Measurements from ENCODE around the gene PLCH1.

DNA sequence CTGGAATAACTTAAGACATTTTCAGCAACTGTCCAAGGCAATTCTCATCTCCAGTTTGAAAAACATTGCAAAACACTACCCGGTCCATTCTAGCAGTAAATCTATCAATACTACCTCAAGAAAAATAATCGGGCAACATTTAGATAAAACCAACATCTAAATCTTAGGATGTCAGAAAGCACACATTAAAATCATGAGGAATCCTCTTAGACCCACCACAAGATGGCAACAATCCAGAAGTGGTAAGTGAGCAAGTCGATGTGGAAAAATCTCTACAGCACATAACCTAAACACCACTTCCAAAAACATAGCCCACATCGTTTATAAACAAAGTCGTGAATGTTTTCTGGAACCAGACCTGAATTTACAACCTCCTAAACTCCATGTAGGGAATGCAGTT is 5.7 kb downstream of the PLCH1 start:
- TF ChIP-seq, protein P1, sequence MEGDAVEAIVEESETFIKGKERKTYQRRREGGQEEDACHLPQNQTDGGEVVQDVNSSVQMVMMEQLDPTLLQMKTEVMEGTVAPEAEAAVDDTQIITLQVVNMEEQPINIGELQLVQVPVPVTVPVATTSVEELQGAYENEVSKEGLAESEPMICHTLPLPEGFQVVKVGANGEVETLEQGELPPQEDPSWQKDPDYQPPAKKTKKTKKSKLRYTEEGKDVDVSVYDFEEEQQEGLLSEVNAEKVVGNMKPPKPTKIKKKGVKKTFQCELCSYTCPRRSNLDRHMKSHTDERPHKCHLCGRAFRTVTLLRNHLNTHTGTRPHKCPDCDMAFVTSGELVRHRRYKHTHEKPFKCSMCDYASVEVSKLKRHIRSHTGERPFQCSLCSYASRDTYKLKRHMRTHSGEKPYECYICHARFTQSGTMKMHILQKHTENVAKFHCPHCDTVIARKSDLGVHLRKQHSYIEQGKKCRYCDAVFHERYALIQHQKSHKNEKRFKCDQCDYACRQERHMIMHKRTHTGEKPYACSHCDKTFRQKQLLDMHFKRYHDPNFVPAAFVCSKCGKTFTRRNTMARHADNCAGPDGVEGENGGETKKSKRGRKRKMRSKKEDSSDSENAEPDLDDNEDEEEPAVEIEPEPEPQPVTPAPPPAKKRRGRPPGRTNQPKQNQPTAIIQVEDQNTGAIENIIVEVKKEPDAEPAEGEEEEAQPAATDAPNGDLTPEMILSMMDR (conservative IDR thresholded peaks at IDR 0.05; ENCODE audit: low read depth, low read length), result peak; percentile 37
- no peak for TF ChIP-seq EZH2 (IDR thresholded peaks at IDR 0.05; ENCODE audit: borderline replicate concordance, low read depth, low read length, poor library complexity, severe bottlenecking)

Measured in A673 (cell line).